ENCODE measurements around the gene HIPK1.
"Not testable (repeated sequence)": the region's sequence is repeated elsewhere in the genome, so short reads cannot be mapped to it uniquely, and the experiment has no call there.

The HIPK1 gene

GRCh38 chr1:114011796-114012195 lies 82.7 kb downstream of the HIPK1 start:
- DNase-seq (ENCODE audit: low read depth): no peak

- peak; percentile 44 for DNase-seq (ENCODE audit: low read depth)
These were observed 86.0 kb downstream of the HIPK1 start for GRCh38 chr1:114015075-114015474.

GRCh38 chr1:114019724-114020123 lies 90.6 kb downstream of the HIPK1 start:
- not testable (repeated sequence) for DNase-seq (ENCODE audit: low read depth)

- DNase-seq (ENCODE audit: low read depth): no peak
These were observed 92.6 kb downstream of the HIPK1 start for GRCh38 chr1:114021665-114022099.

- DNase-seq (ENCODE audit: low read depth): no peak
These were observed 93.8 kb downstream of the HIPK1 start for GRCh38 chr1:114022877-114023276.

GRCh38 chr1:114023377-114023776 lies 94.3 kb downstream of the HIPK1 start:
- no peak for DNase-seq (ENCODE audit: low read depth)

GRCh38 chr1:114024049-114024448 lies 94.9 kb downstream of the HIPK1 start:
- peak; percentile 80 for DNase-seq (ENCODE audit: low read depth)

- DNase-seq (ENCODE audit: low read depth): peak; percentile 89
These were observed 96.7 kb downstream of the HIPK1 start for GRCh38 chr1:114025609-114026401.

GRCh38 chr1:114026797-114027196 lies 97.7 kb downstream of the HIPK1 start:
- DNase-seq (ENCODE audit: low read depth): peak; percentile 56

Data from amniotic epithelial cell (primary cell).